Measurements from ENCODE around the gene CSTF2. TPM values are rescaled to one million over a fixed set of nuclear protein-coding genes. Genes with fewer than 3 reads are reported as not detected.

Gene CSTF2
- total RNA-seq, 1 donor from 2014 or later = 19.5 TPM

DNA sequence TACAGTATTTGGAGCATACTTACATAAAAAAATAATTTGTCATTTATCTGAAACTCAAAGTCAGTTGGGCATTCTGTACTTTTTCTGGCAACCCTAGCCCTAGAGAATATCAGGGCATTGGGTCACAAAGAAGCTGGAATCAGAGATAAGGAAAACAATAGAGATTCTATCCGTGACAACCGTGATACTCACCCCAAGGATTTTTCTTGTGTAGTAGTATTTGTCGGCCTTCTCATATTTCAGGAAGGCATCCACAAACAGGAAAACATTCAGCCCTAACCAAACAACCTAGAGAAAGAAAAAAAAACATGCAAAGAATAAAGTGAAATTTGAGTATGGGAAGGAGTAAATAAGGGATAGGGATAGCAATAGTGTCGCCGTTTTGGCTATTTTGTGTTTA is 50.3 kb downstream of the CSTF2 start:
- DNase-seq (ENCODE audit: low spot score) = no peak

DNA sequence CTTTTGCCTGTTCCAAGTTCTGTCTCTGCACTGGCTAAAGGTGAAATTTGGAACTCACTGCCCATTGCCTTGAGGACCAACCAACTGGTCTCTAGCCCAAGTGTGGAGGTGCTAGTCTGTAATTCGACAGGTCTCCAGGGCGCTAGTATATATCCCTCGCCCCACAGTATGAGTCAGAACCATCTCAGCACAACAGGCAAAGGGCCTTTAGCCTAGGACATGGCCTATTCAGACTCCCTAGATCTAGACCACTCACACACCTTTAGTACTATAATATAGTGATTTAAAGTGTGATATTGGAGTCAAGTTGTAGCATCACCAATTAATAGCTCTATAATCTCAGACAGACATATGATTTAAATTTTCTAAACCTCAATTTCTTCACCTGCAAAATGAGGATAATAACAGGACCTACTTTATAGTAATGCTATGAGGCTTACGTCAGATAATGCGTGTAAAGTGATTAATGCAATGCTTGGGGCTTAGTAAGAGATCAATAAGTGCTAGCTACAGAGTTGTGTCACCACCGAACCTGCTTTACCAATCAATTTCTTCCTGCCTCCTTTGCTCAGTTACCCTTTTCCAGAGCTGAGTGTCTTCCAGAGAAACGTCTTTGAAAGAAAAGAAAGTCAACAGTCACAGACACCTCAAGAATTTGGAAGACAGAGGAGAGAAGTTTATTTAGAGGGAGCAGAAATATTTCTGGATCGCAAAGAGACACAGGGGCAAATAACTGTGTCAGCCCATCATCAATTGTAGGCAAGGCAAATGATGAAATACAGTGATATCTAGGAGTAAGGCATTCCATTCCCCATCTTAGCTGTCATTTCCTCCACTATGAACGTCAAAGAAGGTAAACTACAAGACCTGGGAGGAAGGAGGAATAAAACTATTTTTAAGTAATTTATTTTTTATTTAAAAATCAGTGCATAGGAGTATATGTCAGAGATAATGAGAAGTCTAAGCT is 51.7 kb downstream of the CSTF2 start:
- no peak for DNase-seq (ENCODE audit: low spot score)

DNA sequence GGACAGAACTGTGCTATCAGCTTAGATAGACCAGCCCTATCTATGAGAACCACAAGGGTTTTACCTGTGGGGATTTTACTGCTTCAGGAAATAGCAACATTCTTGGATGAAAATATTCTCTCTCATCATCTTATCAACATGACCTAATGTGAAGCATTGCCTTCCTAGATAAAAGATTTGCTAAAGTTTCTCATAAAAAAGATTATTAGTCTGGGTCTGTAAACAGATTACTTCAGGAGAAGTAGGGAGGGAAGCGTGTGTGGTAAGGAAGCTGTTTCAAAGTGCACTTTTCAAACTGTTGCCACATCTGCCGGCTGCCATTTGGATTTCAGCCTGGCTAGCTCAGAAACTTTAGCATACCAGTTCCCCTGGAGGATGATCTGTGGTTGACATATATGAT is 54.1 kb downstream of the CSTF2 start, which contains the start of gene NOX1:
TSS of gene NOX1 (minus strand) at position 35 of the 400 bp plus-strand sequence. CDS start 220 bp downstream, outside the sequence.
- no peak for DNase-seq (ENCODE audit: low spot score)

DNA sequence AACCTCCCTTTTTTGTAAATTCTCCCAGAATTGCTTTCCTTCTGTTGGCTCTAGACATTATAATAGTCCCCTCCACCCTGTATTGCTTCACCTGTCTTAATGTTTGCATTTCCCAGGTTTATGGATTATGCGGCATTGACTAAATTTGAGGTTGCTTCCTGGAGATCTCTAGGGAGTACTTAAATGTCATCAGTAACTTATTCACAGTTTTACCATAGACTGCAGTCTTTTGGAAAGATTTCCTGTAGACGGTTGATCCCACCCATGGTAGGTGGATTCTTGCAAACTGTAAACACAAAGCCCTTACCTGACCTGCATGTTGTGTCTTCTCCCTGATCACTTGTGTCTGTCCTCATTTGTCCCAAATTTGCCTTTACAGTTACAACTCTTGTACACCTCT is 60.2 kb downstream of the CSTF2 start:
- DNase-seq (ENCODE audit: low spot score) = no peak

DNA sequence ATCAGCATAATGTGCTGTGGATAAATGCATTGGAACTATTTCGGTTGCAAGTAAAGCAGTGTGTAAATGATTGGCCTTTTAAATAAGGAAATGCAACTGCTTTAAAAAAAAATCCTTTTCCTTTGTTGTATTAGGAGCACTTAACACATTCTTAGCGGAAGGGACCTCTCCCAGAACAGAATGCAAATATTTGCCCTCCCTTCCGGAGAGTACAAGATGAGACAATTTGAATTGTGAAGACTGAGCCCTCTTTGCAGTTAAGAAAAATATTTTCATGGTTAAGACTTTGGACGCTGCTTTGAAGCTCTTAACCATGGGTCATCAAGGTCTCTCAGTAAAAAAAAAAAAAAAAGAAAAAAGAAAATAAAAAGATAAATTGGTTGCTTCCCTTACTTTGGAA is 63.5 kb downstream of the CSTF2 start:
- DNase-seq (ENCODE audit: low spot score) = no peak

Other genes with a start within 250 kb of the CSTF2 start
- not detected for gene TNMD, start 235.5 kb upstream of the CSTF2 start, total RNA-seq
- 37.9 TPM for gene TSPAN6, start 183.6 kb upstream of the CSTF2 start, total RNA-seq
- gene SRPX2, start 176.2 kb upstream of the CSTF2 start, total RNA-seq = 9.2 TPM
- gene SYTL4, start 88.3 kb upstream of the CSTF2 start, total RNA-seq = 15.8 TPM
- gene NOX1, start 54.0 kb downstream of the CSTF2 start, total RNA-seq = not detected
- 0.26 TPM for gene XKRX, start 108.5 kb downstream of the CSTF2 start, total RNA-seq
- gene ARL13A, start 149.3 kb downstream of the CSTF2 start, total RNA-seq = not detected
- gene TRMT2B, start 231.7 kb downstream of the CSTF2 start, total RNA-seq = 26.8 TPM